ENCODE measurements around the gene HDHD2.
"Not testable (repeated sequence)": the region's sequence is repeated elsewhere in the genome, so short reads cannot be mapped to it uniquely, and the experiment has no call there.

The HDHD2 gene

DNA sequence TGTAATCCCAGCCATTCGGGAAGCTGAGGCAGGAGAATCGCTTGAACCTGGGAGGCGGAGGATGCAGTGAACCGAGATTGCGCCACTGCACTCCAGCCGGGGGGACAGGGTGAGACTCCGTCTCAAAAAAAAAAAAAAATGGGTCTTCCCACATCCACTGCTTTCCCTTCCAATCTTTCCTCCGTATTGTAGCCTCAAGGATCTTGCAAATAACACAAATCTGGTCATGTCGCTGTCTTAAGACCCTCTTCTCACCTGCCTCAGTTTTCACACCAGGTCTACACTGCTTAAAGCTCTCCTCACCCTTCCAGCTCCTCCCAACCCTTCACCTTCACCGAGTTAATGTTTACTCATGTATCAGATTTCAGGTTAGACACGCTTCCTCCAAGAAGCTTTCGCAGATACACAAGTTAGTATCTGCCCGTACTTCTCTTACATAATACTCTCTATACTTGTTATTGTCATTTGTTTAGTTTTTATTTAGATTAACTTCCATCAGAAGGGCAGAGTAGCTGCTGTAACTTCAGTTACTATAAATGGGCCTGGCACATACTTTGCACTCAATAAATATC is 24.3 kb upstream of the HDHD2 start:
- no peak for DNase-seq (ENCODE audit: low read depth)
- peaks cover 4% of the 10 kb centered on the region for H3K36me3 ChIP-seq (ENCODE audit: control insufficient read depth, insufficient read depth, low read length, severe bottlenecking)
- no peaks in the 10 kb centered on the region for H3K9me3 ChIP-seq (ENCODE audit: control insufficient read depth, low read length)
- H3K4me3 ChIP-seq (ENCODE audit: low read length) = peak overlapping the region; percentile 98
- H3K9ac ChIP-seq (ENCODE audit: low read length) = peak overlapping the region; percentile 97
- H3K4me1 ChIP-seq (ENCODE audit: control insufficient read depth, insufficient read depth, low read length) = peaks cover 8% of the 10 kb centered on the region
- H3K27me3 ChIP-seq (replicated peaks; ENCODE audit: control insufficient read depth, insufficient read depth, low read length) = peaks cover 2% of the 10 kb centered on the region

DNA sequence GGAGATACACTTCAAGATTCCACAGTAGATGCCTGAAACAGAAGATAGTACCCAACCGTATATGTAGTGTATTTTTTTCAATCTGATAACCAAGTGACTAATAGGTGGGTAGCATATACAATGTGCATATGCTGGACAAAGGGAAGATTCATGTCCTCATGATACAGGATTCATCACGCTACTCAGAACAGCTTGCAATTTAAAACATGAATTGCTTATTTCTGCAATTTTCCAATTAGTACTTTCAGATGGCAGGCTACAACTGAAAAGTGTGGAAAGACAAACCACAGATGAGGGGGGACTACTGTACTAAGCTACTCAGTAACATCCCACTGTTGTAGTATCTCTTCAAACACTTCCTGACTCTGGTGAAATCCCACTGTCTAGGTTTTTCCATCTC is 22.2 kb upstream of the HDHD2 start:
- no peak overlapping the region for H3K4me3 ChIP-seq (ENCODE audit: low read length)
- H3K9me3 ChIP-seq (ENCODE audit: control insufficient read depth, low read length) = no peaks in the 10 kb centered on the region
- H3K4me1 ChIP-seq (ENCODE audit: control insufficient read depth, insufficient read depth, low read length) = peaks cover 8% of the 10 kb centered on the region
- no peak overlapping the region for H3K9ac ChIP-seq (ENCODE audit: low read length)
- peaks cover 4% of the 10 kb centered on the region for H3K36me3 ChIP-seq (ENCODE audit: control insufficient read depth, insufficient read depth, low read length, severe bottlenecking)
- no peak for DNase-seq (ENCODE audit: low read depth)
- no peaks in the 10 kb centered on the region for H3K27me3 ChIP-seq (replicated peaks; ENCODE audit: control insufficient read depth, insufficient read depth, low read length)

DNA sequence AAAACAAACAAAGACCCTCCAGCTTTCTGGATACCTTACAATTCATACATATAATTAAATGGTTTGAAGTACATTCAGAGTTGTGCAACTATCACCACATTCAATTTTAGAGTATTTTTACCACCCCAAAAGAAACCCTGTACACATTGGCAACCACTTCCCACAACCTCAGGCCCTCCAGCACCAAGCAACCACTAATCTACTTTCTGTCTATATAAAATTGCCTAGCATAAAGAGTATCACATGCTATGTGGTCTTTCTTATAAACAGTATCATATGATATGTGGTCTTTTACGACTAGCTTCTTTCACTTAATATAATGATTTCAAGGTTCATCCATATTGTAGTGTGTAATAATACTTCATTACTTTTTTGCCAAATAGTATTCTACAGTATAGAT is 18.6 kb upstream of the HDHD2 start:
- H3K4me3 ChIP-seq (ENCODE audit: low read length) = no peak overlapping the region
- DNase-seq (ENCODE audit: low read depth) = no peak
- H3K36me3 ChIP-seq (ENCODE audit: control insufficient read depth, insufficient read depth, low read length, severe bottlenecking) = peaks cover 4% of the 10 kb centered on the region
- no peak overlapping the region for H3K9ac ChIP-seq (ENCODE audit: low read length)
- H3K4me1 ChIP-seq (ENCODE audit: control insufficient read depth, insufficient read depth, low read length) = no peaks in the 10 kb centered on the region
- H3K9me3 ChIP-seq (ENCODE audit: control insufficient read depth, low read length) = no peaks in the 10 kb centered on the region
- H3K27me3 ChIP-seq (replicated peaks; ENCODE audit: control insufficient read depth, insufficient read depth, low read length) = no peaks in the 10 kb centered on the region

DNA sequence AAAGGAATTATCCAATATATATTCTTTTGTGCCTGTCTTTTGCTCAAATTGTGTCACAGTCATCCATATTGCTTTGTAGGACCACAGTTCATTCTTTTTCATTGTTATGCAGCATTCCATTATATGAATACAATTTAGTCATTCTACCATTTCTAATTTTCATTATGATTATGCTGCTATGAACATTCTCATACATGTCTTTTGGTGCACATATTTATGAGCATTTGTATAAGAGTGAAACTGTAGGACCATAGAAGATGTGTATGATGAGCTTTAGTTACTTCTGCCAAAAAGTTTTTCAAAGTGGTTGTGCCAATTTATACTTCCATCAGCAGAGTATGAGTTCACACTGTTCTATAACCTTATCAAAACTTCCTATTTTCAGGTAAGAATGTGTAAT is 18.2 kb upstream of the HDHD2 start:
- peaks cover 3% of the 10 kb centered on the region for H3K4me1 ChIP-seq (ENCODE audit: control insufficient read depth, insufficient read depth, low read length)
- no peak for DNase-seq (ENCODE audit: low read depth)
- H3K9ac ChIP-seq (ENCODE audit: low read length) = no peak overlapping the region
- H3K4me3 ChIP-seq (ENCODE audit: low read length) = no peak overlapping the region
- H3K9me3 ChIP-seq (ENCODE audit: control insufficient read depth, low read length) = no peaks in the 10 kb centered on the region
- no peaks in the 10 kb centered on the region for H3K27me3 ChIP-seq (replicated peaks; ENCODE audit: control insufficient read depth, insufficient read depth, low read length)
- peaks cover 4% of the 10 kb centered on the region for H3K36me3 ChIP-seq (ENCODE audit: control insufficient read depth, insufficient read depth, low read length, severe bottlenecking)

DNA sequence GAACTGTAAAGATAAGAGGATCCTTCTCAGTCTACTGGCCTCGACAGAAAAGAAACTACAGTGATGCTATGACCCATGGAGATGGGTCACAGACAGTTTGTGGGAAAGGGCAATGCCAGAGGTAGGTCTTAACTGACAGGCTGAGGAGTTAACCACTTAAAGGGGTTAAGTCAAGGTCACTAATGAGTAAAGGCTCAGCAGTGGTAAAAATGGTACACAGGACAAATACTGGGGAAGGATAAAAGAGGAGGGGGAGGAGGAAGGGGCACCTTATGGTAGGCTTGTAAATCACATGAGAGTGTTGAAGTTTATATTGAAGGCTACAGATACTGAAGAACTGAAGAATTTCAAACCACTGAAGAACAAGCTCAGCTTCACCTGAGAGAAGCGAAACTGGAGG is 16.0 kb upstream of the HDHD2 start:
- Histone ChIP-seq H3K27me3 (replicated peaks; ENCODE audit: control insufficient read depth, insufficient read depth, low read length) (no peaks in the 10 kb centered on the region), H3K36me3 (ENCODE audit: control insufficient read depth, insufficient read depth, low read length, severe bottlenecking) (no peaks in the 10 kb centered on the region), H3K9me3 (ENCODE audit: control insufficient read depth, low read length) (no peaks in the 10 kb centered on the region), H3K9ac (ENCODE audit: low read length) (no peak overlapping the region), H3K4me1 (ENCODE audit: control insufficient read depth, insufficient read depth, low read length) (peaks cover 9% of the 10 kb centered on the region), H3K4me3 (ENCODE audit: low read length) (no peak overlapping the region)
- DNase-seq (ENCODE audit: low read depth) = no peak

DNA sequence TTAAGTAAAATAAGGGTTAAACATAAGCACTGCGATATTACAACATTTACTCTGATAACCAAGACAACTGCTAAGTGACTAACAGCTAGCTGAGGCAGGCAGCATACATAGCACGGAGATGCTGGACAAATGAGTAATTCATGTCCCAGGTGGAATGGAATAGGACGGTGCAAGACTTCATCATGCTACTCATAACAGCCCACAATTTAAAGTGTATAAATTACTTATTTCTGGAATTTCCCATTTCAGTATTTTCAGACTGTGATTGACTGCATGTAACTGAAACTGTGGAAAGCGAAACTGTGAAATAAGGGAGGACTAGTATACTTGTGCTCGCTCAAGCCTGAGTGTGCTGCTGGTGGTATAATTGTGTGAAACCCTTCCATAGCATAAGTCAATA is 12.9 kb upstream of the HDHD2 start:
- H3K27me3 ChIP-seq (replicated peaks; ENCODE audit: control insufficient read depth, insufficient read depth, low read length) = no peaks in the 10 kb centered on the region
- no peaks in the 10 kb centered on the region for H3K9me3 ChIP-seq (ENCODE audit: control insufficient read depth, low read length)
- H3K36me3 ChIP-seq (ENCODE audit: control insufficient read depth, insufficient read depth, low read length, severe bottlenecking) = no peaks in the 10 kb centered on the region
- H3K4me3 ChIP-seq (ENCODE audit: low read length) = peak overlapping the region; percentile 69
- H3K9ac ChIP-seq (ENCODE audit: low read length) = peak overlapping the region; percentile 30
- peaks cover 9% of the 10 kb centered on the region for H3K4me1 ChIP-seq (ENCODE audit: control insufficient read depth, insufficient read depth, low read length)
- peak; percentile 26 for DNase-seq (ENCODE audit: low read depth)

DNA sequence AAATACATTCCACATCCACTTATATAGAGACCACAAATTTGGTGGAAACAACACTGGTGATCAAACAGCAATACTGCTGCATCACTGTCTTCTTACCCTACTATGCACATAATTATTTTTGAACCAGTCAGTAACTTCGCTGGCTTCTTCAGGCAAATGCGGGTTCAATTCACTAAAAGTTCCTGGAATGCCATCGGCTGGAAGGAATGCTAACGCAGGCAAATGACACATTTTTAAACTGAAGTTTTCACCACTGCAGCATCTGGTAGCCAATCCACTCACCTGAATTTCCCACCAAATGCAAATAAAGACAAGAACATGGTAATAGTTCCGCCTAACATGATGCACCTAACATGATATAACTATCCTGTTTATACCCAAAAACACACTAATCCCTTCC is 10.0 kb upstream of the HDHD2 start:
- Histone ChIP-seq H3K27me3 (replicated peaks; ENCODE audit: control insufficient read depth, insufficient read depth, low read length) (no peaks in the 10 kb centered on the region), H3K4me3 (ENCODE audit: low read length) (no peak overlapping the region), H3K9me3 (ENCODE audit: control insufficient read depth, low read length) (no peaks in the 10 kb centered on the region), H3K4me1 (ENCODE audit: control insufficient read depth, insufficient read depth, low read length) (peaks cover 9% of the 10 kb centered on the region), H3K36me3 (ENCODE audit: control insufficient read depth, insufficient read depth, low read length, severe bottlenecking) (peaks cover 5% of the 10 kb centered on the region), H3K9ac (ENCODE audit: low read length) (no peak overlapping the region)
- DNase-seq (ENCODE audit: low read depth) = no peak

DNA sequence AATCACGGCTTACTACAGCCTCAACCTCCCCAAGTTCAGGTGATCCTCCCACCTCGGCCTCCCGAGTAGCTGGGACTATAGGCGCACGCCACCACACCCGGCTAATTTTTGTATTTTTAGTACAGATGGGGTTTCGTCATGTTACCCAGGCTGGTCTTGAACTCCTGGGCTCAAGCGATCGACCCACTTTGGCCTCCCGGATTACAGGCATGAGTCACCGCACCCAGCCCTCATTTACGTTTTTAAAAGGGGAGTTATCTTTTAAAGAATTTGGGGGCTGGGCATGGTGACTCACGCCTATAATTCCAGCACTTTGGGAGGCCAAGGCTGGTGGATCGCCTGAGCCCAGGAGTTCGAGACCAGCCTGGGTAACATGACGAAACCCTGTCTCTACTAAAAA is 8.1 kb upstream of the HDHD2 start:
- H3K36me3 ChIP-seq (ENCODE audit: control insufficient read depth, insufficient read depth, low read length, severe bottlenecking) = peaks cover 23% of the 10 kb centered on the region
- H3K4me3 ChIP-seq (ENCODE audit: low read length); H3K9me3 ChIP-seq (ENCODE audit: control insufficient read depth, low read length); H3K27me3 ChIP-seq (replicated peaks; ENCODE audit: control insufficient read depth, insufficient read depth, low read length); H3K9ac ChIP-seq (ENCODE audit: low read length); H3K4me1 ChIP-seq (ENCODE audit: control insufficient read depth, insufficient read depth, low read length); DNase-seq (ENCODE audit: low read depth): not testable (repeated sequence)

DNA sequence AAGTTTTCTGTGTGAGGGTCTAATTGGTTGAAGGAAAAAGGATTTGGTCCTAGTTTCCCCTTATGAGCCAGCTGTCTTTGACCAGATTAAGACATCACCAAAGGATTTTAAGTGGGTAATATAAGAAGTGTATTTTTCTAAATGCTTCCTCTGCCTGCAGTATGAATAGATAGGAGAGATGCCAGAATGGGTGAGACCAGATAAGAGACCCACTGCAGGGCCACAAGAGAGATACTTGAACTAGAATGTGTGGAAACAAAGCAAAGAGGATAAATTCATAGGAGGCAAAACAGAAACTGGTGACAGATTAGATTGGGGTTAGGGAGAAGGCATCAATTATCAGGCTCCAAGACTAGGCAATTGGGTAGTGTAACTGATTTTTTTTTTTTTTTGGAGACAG is 1.1 kb upstream of the HDHD2 start:
- DNase-seq (ENCODE audit: low read depth) = no peak
- Histone ChIP-seq H3K9ac (ENCODE audit: low read length) (peak overlapping the region; percentile 93), H3K4me3 (ENCODE audit: low read length) (peak overlapping the region; percentile 93)

DNA sequence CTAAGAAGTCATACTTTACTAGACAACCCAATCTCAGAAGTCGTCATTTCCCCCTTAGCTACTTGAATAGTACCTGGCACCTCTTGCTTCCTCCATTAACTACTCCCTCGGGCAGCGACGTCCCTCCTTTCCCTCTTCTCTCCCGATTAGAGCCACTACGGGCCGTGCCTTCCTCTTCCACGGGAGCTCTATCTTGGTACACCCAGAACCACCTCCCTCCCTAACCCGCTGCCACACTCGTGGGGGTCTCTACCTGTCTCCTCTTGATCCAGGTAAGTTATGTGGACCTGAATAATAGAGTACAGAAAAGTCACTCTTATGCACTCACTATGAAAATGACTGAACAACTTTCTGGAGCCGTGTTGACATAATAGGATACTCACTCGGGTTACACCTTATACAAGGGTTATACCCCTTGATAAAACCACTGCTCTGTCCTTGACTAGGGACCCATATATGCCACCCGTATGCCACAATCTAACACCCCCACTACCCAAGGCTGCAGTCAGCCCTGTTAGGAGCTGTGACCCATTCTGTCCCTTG is 595 bp upstream of the HDHD2 start:
- H3K27me3 ChIP-seq (replicated peaks; ENCODE audit: control insufficient read depth, insufficient read depth, low read length) = no peaks in the 10 kb centered on the region
- no peak for DNase-seq (ENCODE audit: low read depth)
- peaks cover 19% of the 10 kb centered on the region for H3K4me1 ChIP-seq (ENCODE audit: control insufficient read depth, insufficient read depth, low read length)
- peak overlapping the region; percentile 93 for H3K4me3 ChIP-seq (ENCODE audit: low read length)
- no peaks in the 10 kb centered on the region for H3K9me3 ChIP-seq (ENCODE audit: control insufficient read depth, low read length)
- peak overlapping the region; percentile 93 for H3K9ac ChIP-seq (ENCODE audit: low read length)
- H3K36me3 ChIP-seq (ENCODE audit: control insufficient read depth, insufficient read depth, low read length, severe bottlenecking) = peaks cover 24% of the 10 kb centered on the region

More for the DNA sequence above, 1.1 kb upstream of the HDHD2 start:
- H3K4me1 ChIP-seq (ENCODE audit: control insufficient read depth, insufficient read depth, low read length) = peaks cover 19% of the 10 kb centered on the region
- H3K27me3 ChIP-seq (replicated peaks; ENCODE audit: control insufficient read depth, insufficient read depth, low read length) = no peaks in the 10 kb centered on the region
- H3K9me3 ChIP-seq (ENCODE audit: control insufficient read depth, low read length) = no peaks in the 10 kb centered on the region
- peaks cover 24% of the 10 kb centered on the region for H3K36me3 ChIP-seq (ENCODE audit: control insufficient read depth, insufficient read depth, low read length, severe bottlenecking)

DNA sequence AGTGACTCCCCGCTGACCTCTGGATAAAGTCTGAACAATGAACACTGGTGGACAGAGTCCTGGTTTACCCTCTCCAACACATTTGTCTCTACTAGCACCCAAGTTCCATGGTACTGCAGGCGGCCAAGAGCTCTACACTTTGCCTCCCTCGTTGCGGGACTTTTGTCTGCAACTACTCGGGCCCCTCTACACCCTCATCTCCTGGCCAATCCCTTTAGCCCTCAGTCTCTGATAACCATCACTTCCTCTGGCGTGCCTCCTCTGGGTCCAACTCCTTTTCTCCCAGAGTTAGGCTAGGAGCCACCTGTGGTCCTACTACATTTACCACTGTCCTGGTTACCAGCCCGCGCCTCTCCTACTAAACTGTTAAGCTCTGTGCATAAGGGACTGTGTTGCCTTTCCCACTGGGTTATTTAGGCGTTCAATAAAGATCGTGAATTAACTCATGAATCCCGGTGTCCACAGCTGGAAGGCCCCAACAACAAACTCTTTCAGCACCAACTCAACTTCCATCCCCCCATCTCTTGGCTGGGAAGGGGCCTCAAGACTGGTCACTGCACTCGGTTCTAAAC is 757 bp downstream of the HDHD2 start:
- peaks cover 13% of the 10 kb centered on the region for H3K36me3 ChIP-seq (ENCODE audit: control insufficient read depth, insufficient read depth, low read length, severe bottlenecking)
- no peak for DNase-seq (ENCODE audit: low read depth)
- H3K4me1 ChIP-seq (ENCODE audit: control insufficient read depth, insufficient read depth, low read length) = peaks cover 19% of the 10 kb centered on the region
- H3K4me3 ChIP-seq (ENCODE audit: low read length) = peak overlapping the region; percentile 93
- no peaks in the 10 kb centered on the region for H3K9me3 ChIP-seq (ENCODE audit: control insufficient read depth, low read length)
- no peaks in the 10 kb centered on the region for H3K27me3 ChIP-seq (replicated peaks; ENCODE audit: control insufficient read depth, insufficient read depth, low read length)
- H3K9ac ChIP-seq (ENCODE audit: low read length) = peak overlapping the region; percentile 93

DNA sequence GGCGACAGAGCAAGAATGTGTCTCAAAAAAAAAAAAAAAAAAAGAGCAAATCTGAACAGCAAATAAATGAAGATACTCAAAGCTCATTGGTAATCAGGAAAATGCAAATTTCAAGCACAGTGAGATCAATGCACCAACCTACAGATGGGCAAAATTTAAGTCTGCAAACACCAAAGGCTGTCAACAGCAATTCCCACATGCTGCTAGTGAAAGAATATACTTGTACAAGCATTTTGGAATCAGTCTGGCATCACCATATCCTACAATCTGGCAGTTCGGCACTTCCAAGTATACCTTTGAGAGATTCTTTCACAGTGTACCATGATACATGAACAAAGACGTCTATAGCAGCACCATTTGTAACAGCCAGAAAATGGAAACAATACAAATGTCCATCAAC is 4.1 kb downstream of the HDHD2 start:
- Histone ChIP-seq H3K9me3 (ENCODE audit: control insufficient read depth, low read length) (no peaks in the 10 kb centered on the region), H3K27me3 (replicated peaks; ENCODE audit: control insufficient read depth, insufficient read depth, low read length) (no peaks in the 10 kb centered on the region), H3K4me3 (ENCODE audit: low read length) (no peak overlapping the region), H3K36me3 (ENCODE audit: control insufficient read depth, insufficient read depth, low read length, severe bottlenecking) (peaks cover 4% of the 10 kb centered on the region), H3K4me1 (ENCODE audit: control insufficient read depth, insufficient read depth, low read length) (peaks cover 17% of the 10 kb centered on the region), H3K9ac (ENCODE audit: low read length) (no peak overlapping the region)
- DNase-seq (ENCODE audit: low read depth) = no peak

All from adipocyte (in vitro differentiated cells).